GM18505 (cell line): ENCODE results near the gene PLCG2.
"Not testable (repeated sequence)": the region's sequence is repeated elsewhere in the genome, so short reads cannot be mapped to it uniquely, and the experiment has no call there.

Experiments used
- ATAC-seq: cut with Tn5 transposase; IDR thresholded peaks from one replicate; pipeline ENCODE4 v1.9.1; 2021; ENCODE audit not compliant: unreplicated experiment
- POLR2A ChIP-seq: IDR thresholded peaks from 4 replicates; pipeline ENCODE4 v1.6.1; 2011; ENCODE audit warnings: borderline replicate concordance; ENCODE audit not compliant: insufficient read depth, insufficient read length; ENCODE audit errors: extremely low read depth

Gene PLCG2

GRCh38 chr16:81921843-81922584, 142.9 kb downstream of the PLCG2 start:
- no peak for ATAC-seq
- no peak for TF ChIP-seq POLR2A

GRCh38 chr16:81923296-81923695, 144.2 kb downstream of the PLCG2 start:
- TF ChIP-seq POLR2A, result no peak
- ATAC-seq, result no peak

- TF ChIP-seq POLR2A, result no peak
These were observed 145.9 kb downstream of the PLCG2 start for GRCh38 chr16:81925016-81925415.

GRCh38 chr16:81926036-81926435, 146.9 kb downstream of the PLCG2 start:
- no peak for ATAC-seq
- no peak for TF ChIP-seq POLR2A

More at GRCh38 chr16:81925016-81925415, 145.9 kb downstream of the PLCG2 start:
- ATAC-seq, result no peak

GRCh38 chr16:81927561-81928185, 148.6 kb downstream of the PLCG2 start:
- TF ChIP-seq POLR2A, result no peak
- ATAC-seq, result no peak

GRCh38 chr16:81928271-81928918, 149.3 kb downstream of the PLCG2 start:
- no peak for ATAC-seq
- no peak for TF ChIP-seq POLR2A

GRCh38 chr16:81928975-81929374, 149.9 kb downstream of the PLCG2 start:
- no peak for TF ChIP-seq POLR2A
- ATAC-seq, result no peak

GRCh38 chr16:81929841-81930240, 150.8 kb downstream of the PLCG2 start:
- no peak for ATAC-seq
- TF ChIP-seq POLR2A, result no peak

- no peak for ATAC-seq
- no peak for TF ChIP-seq POLR2A
These were observed 152.8 kb downstream of the PLCG2 start for GRCh38 chr16:81931927-81932326.

- no peak for TF ChIP-seq POLR2A
- ATAC-seq, result no peak
These were observed 153.6 kb downstream of the PLCG2 start for GRCh38 chr16:81932668-81933067.

- TF ChIP-seq POLR2A, result no peak
- no peak for ATAC-seq
These were observed 154.3 kb downstream of the PLCG2 start for GRCh38 chr16:81933361-81933760.

- ATAC-seq, result not testable (repeated sequence)
These were observed 155.6 kb downstream of the PLCG2 start for GRCh38 chr16:81934711-81935110.

GRCh38 chr16:81936209-81937000, 157.3 kb downstream of the PLCG2 start:
- no peak for TF ChIP-seq POLR2A
- ATAC-seq, result no peak
